PFSK-1 (cell line): ENCODE results near the gene PPP2CA.

Experiments
- FOXP2 ChIP-seq: optimal IDR thresholded peaks from 2 replicates; pipeline ENCODE3; 2011; ENCODE audit warnings: borderline replicate concordance, control low read depth, inconsistent platforms; ENCODE audit not compliant: insufficient read depth; ENCODE audit errors: extremely low read length, extremely low read depth
- POLR2AphosphoS5 ChIP-seq: IDR thresholded peaks from 2 replicates; pipeline ENCODE4 v1.6.1; 2012; ENCODE audit warnings: low read depth, mild to moderate bottlenecking, control low read depth, low read length, moderate library complexity
- REST ChIP-seq, 2 experiments: IDR thresholded peaks; 2 replicates each; pipeline versions ENCODE4 v1.6.1 to v1.8.0; 2011 to 2012; ENCODE audit warnings: low read depth in 2 of 2, low read length in 2 of 2, control low read depth in 1 of 2, inconsistent platforms in 1 of 2, mild to moderate bottlenecking in 1 of 2, moderate library complexity in 1 of 2; ENCODE audit not compliant: insufficient read depth in 1 of 2
- SIN3A ChIP-seq: IDR thresholded peaks from 2 replicates; pipeline ENCODE4 v1.6.1; 2012; ENCODE audit warnings: mild to moderate bottlenecking, low read length, moderate library complexity, borderline replicate concordance; ENCODE audit not compliant: insufficient read depth
- TAF1 ChIP-seq: IDR thresholded peaks from 2 replicates; pipeline ENCODE4 v1.6.1; 2012; ENCODE audit warnings: low read length, control low read depth, borderline replicate concordance; ENCODE audit not compliant: insufficient read depth

The PPP2CA gene

GRCh38 chr5:134175921-134176510 lies 49.9 kb downstream of the PPP2CA start:
- TF ChIP-seq REST (IDR thresholded peaks at IDR 0.05; ENCODE audit: insufficient read depth in 1 of 2, low read depth in 2 of 2, low read length in 2 of 2) (no peak), POLR2AphosphoS5 (no peak), TAF1 (no peak), FOXP2 (no peak), SIN3A (no peak; the same call in 1 of the 2 replicates)

GRCh38 chr5:134174841-134175839 lies 50.7 kb downstream of the PPP2CA start:
- no peak for TF ChIP-seq FOXP2
- no peak for TF ChIP-seq POLR2AphosphoS5
- no peak for TF ChIP-seq REST (IDR thresholded peaks at IDR 0.05; ENCODE audit: insufficient read depth in 1 of 2, low read depth in 2 of 2, low read length in 2 of 2)
- TF ChIP-seq TAF1, result no peak
- no peak for TF ChIP-seq SIN3A

- TF ChIP-seq POLR2AphosphoS5, result no peak
- TF ChIP-seq TAF1, result no peak
- no peak for TF ChIP-seq FOXP2
- no peak for TF ChIP-seq SIN3A
- TF ChIP-seq REST (IDR thresholded peaks at IDR 0.05; ENCODE audit: insufficient read depth in 1 of 2, low read depth in 2 of 2, low read length in 2 of 2), result no peak
Observed at GRCh38 chr5:134171972-134172371, 53.9 kb downstream of the PPP2CA start.

- TF ChIP-seq TAF1, result no peak
- TF ChIP-seq POLR2AphosphoS5, result no peak
- TF ChIP-seq SIN3A, result no peak
- no peak for TF ChIP-seq FOXP2
- no peak for TF ChIP-seq REST (IDR thresholded peaks at IDR 0.05; ENCODE audit: insufficient read depth in 1 of 2, low read depth in 2 of 2, low read length in 2 of 2)
Observed at GRCh38 chr5:134162592-134162991, 63.3 kb downstream of the PPP2CA start.
